ENCODE data around the gene PIGK.

DNA sequence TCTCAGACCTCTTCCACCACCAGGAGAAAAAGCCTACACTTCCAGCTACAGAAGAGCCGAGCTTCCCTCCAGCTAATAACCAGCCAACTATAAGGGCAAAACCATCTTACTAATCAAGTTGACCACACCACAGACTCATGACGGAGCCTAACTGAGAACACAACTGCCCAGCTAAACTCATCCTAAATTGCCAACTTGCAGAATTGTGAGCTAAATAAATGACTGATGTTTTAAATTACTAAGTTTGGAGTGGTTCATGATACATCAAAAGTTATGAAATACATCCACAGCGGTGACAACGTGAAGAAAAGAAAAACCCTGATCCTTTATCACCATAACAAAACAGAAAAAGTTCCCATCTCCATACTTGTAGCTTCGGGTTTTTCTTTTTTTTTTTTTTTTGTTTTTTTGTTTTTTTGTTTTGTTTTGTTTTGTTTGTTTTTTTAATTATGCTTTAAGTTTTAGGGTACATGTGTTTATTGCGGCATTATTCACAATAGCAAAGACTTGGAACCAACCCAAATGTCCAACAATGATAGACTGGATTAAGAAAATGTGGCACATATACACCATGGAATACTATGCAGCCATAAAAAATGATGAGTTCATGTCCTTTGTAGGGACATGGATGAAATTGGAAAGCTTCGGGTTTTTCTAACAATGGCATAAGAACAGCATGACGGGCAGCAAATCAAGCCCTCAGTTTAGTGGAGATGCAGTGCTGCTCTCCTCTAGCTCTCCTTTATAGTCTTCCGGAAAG, 122.6 kb downstream of the PIGK start:
- TF ChIP-seq, protein P1, sequence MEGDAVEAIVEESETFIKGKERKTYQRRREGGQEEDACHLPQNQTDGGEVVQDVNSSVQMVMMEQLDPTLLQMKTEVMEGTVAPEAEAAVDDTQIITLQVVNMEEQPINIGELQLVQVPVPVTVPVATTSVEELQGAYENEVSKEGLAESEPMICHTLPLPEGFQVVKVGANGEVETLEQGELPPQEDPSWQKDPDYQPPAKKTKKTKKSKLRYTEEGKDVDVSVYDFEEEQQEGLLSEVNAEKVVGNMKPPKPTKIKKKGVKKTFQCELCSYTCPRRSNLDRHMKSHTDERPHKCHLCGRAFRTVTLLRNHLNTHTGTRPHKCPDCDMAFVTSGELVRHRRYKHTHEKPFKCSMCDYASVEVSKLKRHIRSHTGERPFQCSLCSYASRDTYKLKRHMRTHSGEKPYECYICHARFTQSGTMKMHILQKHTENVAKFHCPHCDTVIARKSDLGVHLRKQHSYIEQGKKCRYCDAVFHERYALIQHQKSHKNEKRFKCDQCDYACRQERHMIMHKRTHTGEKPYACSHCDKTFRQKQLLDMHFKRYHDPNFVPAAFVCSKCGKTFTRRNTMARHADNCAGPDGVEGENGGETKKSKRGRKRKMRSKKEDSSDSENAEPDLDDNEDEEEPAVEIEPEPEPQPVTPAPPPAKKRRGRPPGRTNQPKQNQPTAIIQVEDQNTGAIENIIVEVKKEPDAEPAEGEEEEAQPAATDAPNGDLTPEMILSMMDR (IDR thresholded peaks at IDR 0.05; ENCODE audit: low read length) = no peak
- TF ChIP-seq EZH2 (IDR thresholded peaks at IDR 0.05; ENCODE audit: borderline replicate concordance, low read length) = no peak
